Tibial nerve (tissue), 4 donors: ENCODE results near the gene PMM2.

Source experiments
- CTCF ChIP-seq, 5 experiments: fragments of 200-600 bp in 3 of 5; fragments of 450-650 bp in 2 of 5; sonication (generic) in 3 of 5; IDR thresholded peaks; one replicate each; pipeline ENCODE4 v1.5.1; 2016 to 2019; ENCODE audit warnings: antibody characterized with exemption in 5 of 5, mild to moderate bottlenecking in 3 of 5, moderate library complexity in 2 of 5
- EP300 ChIP-seq, 2 donors: sonication (generic); formaldehyde crosslinking; IDR thresholded peaks; one replicate each; pipeline ENCODE4 v1.6.1; 2017; ENCODE audit warnings: antibody characterized with exemption in 2 of 2, mild to moderate bottlenecking in 1 of 2

- no peak for TF ChIP-seq CTCF (IDR thresholded peaks at IDR 0.05)
- no peak for TF ChIP-seq EP300 (IDR thresholded peaks at IDR 0.05)
Measured at GRCh38 chr16:8795091-8795490, 2.5 kb upstream of the PMM2 start.
